ENCODE measurements around the gene SUCO. TPM values are rescaled to one million over a fixed set of nuclear protein-coding genes. Genes with fewer than 3 reads are reported as not detected.

Gene SUCO
- total and polyA plus RNA-seq, 2 donors (not counting 3 experiments of a cell fraction or from before 2014, with no cell fraction given): 5.1 to 27.2 TPM

GRCh38 chr1:172486805-172487454 is 46.0 kb upstream of the SUCO start:
- FAIRE-seq: no peak
- no peaks in the 10 kb centered on the region for H3K9me3 ChIP-seq (replicated peaks; ENCODE audit: control insufficient read depth, insufficient read depth, low read length)
- H3K27ac ChIP-seq (ENCODE audit: insufficient read depth, low read depth, low read length): no peak overlapping the region
- H3K4me3 ChIP-seq (replicated peaks in 1 of 3; ENCODE audit: insufficient read depth in 1 of 3, low read depth in 1 of 3, low read length in 3 of 3): no peak overlapping the region
- no peak for DNase-seq (ENCODE audit: low read depth, low spot score)
- TF ChIP-seq GATA2 (IDR thresholded peaks at IDR 0.05; ENCODE audit: insufficient read depth, insufficient read length, low read depth, low read length) (no peak), POLR2AphosphoS5 (IDR thresholded peaks at IDR 0.05; ENCODE audit: insufficient read depth, low read depth, low read length) (no peak)
- no peaks in the 10 kb centered on the region for H3K9me1 ChIP-seq (replicated peaks; ENCODE audit: control insufficient read depth, extremely low read depth, insufficient read depth, low read length)
- H3K9ac ChIP-seq (replicated peaks; ENCODE audit: extremely low read depth, insufficient read depth, low read length): no peak overlapping the region
- dilution Hi-C loops (cut with MboI; ENCODE audit: extremely low pct_ligation_motif_present, low sequenced_read_pairs) (no loop called here), intact Hi-C loops (cut with micrococcal nuclease) (no loop called here)
- no TSS peak for BruUV-seq (replicated peaks)
- H3K4me2 ChIP-seq (ENCODE audit: insufficient read depth, low read length): no peak overlapping the region
- ChIA-PET CTCF (interaction anchor here (1.0 to 2.2 kb wide), 6 partner anchors 9 to 484 kb away, joined by 3 to 8 read pairs (median 4); no protein-coding TSS in a partner anchor), POLR2A (no interaction called here)
- H3K79me2 ChIP-seq (ENCODE audit: control insufficient read depth, insufficient read depth, low read length): no peaks in the 10 kb centered on the region
- H2AFZ ChIP-seq (ENCODE audit: low read depth, low read length): no peak overlapping the region
- no peaks in the 10 kb centered on the region for H3K36me3 ChIP-seq (ENCODE audit: control insufficient read depth in 2 of 2, extremely low read depth in 1 of 2, insufficient read depth in 2 of 2, low read length in 2 of 2)
- no peaks in the 10 kb centered on the region for H3K4me1 ChIP-seq (ENCODE audit: control insufficient read depth, extremely low read depth, insufficient read depth, low read length)
- H4K20me1 ChIP-seq (replicated peaks; ENCODE audit: control insufficient read depth, extremely low read depth, insufficient read depth, low read length): no peaks in the 10 kb centered on the region
- peaks cover 19 to 52% of the 10 kb centered on the region in 2 experiments for H3K27me3 ChIP-seq (ENCODE audit: control insufficient read depth in 2 of 2, insufficient read depth in 2 of 2, low read length in 2 of 2)

- Histone ChIP-seq H3K4me3 (replicated peaks in 1 of 3; ENCODE audit: insufficient read depth in 1 of 3, low read depth in 1 of 3, low read length in 3 of 3) (no peak overlapping the region), H3K4me2 (ENCODE audit: insufficient read depth, low read length) (no peak overlapping the region), H3K27me3 (ENCODE audit: control insufficient read depth in 2 of 2, insufficient read depth in 2 of 2, low read length in 2 of 2) (peaks cover 22 to 57% of the 10 kb centered on the region in 2 experiments), H4K20me1 (replicated peaks; ENCODE audit: control insufficient read depth, extremely low read depth, insufficient read depth, low read length) (no peaks in the 10 kb centered on the region), H3K79me2 (ENCODE audit: control insufficient read depth, insufficient read depth, low read length) (no peaks in the 10 kb centered on the region), H2AFZ (ENCODE audit: low read depth, low read length) (no peak overlapping the region), H3K9me1 (replicated peaks; ENCODE audit: control insufficient read depth, extremely low read depth, insufficient read depth, low read length) (no peaks in the 10 kb centered on the region), H3K4me1 (ENCODE audit: control insufficient read depth, extremely low read depth, insufficient read depth, low read length) (no peaks in the 10 kb centered on the region), H3K9ac (replicated peaks; ENCODE audit: extremely low read depth, insufficient read depth, low read length) (no peak overlapping the region), H3K36me3 (ENCODE audit: control insufficient read depth in 2 of 2, extremely low read depth in 1 of 2, insufficient read depth in 2 of 2, low read length in 2 of 2) (no peaks in the 10 kb centered on the region), H3K9me3 (replicated peaks; ENCODE audit: control insufficient read depth, insufficient read depth, low read length) (no peaks in the 10 kb centered on the region), H3K27ac (ENCODE audit: insufficient read depth, low read depth, low read length) (no peak overlapping the region)
- no peak for DNase-seq (ENCODE audit: low read depth, low spot score)
- TF ChIP-seq POLR2A (IDR thresholded peaks at IDR 0.05; ENCODE audit: low read depth, low read length) (no peak), MAX (IDR thresholded peaks at IDR 0.05; ENCODE audit: insufficient read depth, insufficient read length) (no peak), JUN (IDR thresholded peaks at IDR 0.05; ENCODE audit: borderline replicate concordance, insufficient read depth, insufficient read length, low read depth) (no peak), EZH2 (IDR thresholded peaks at IDR 0.05; ENCODE audit: borderline replicate concordance, low read depth, low read length, severe bottlenecking) (no peak), CTCF (IDR thresholded peaks at IDR 0.05; ENCODE audit: extremely low read depth in 1 of 2, insufficient read depth in 1 of 2, low read depth in 1 of 2, low read length in 2 of 2) (no peak), GATA2 (IDR thresholded peaks at IDR 0.05; ENCODE audit: insufficient read depth, insufficient read length, low read depth, low read length) (no peak), POLR2AphosphoS5 (IDR thresholded peaks at IDR 0.05; ENCODE audit: insufficient read depth, low read depth, low read length) (no peak)
- peak; percentile 18 for FAIRE-seq
- intact Hi-C loops (cut with micrococcal nuclease) (no loop called here), dilution Hi-C loops (cut with MboI; ENCODE audit: extremely low pct_ligation_motif_present, low sequenced_read_pairs) (no loop called here)
- ChIA-PET POLR2A (no interaction called here), CTCF (interaction anchor here (1.4 to 2.2 kb wide), 5 partner anchors 9 to 485 kb away, joined by 3 to 8 read pairs (median 4); no protein-coding TSS in a partner anchor)
- no TSS peak for BruUV-seq (replicated peaks)
These were observed 45.4 kb upstream of the SUCO start for GRCh38 chr1:172487550-172487949.
